OCI-LY3 (cell line): Measurements from ENCODE around the gene MUC12.
"Not testable (repeated sequence)": the region's sequence is repeated elsewhere in the genome, so short reads cannot be mapped to it uniquely, and the experiment has no call there.

Experiments
- H2AFZ ChIP-seq: fragments of 200-600, 300-600 bp; shearing (Covaris generic); 2 replicates; pipeline ENCODE4 v1.6.0; 2014; ENCODE audit warnings: antibody characterized with exemption, low read depth, low read length
- H3K27ac ChIP-seq: fragments of 200-600, 300-600 bp; sonication (generic); 2 replicates; pipeline ENCODE4 v1.5.1; 2014; ENCODE audit warnings: mild to moderate bottlenecking, low read length, moderate library complexity, mixed read lengths
- H3K27me3 ChIP-seq: fragments of 200-600, 300-600 bp; sonication (generic); 2 replicates; pipeline ENCODE4 v1.6.1; 2014; ENCODE audit warnings: low read depth, low read length, mixed read lengths
- H3K36me3 ChIP-seq: fragments of 200-600, 300-600 bp; sonication (generic); replicated peaks from 2 replicates; pipeline ENCODE3; 2014; ENCODE audit warnings: low read depth, low read length, mixed read lengths
- H3K4me1 ChIP-seq: fragments of 300-600, 200-600 bp; sonication (generic); 2 replicates; pipeline ENCODE4 v1.6.1; 2014; ENCODE audit warnings: low read length, mixed read lengths
- H3K4me2 ChIP-seq: fragments of 200-600, 300-600 bp; sonication (generic); 2 replicates; pipeline ENCODE4 v1.6.1; 2014; ENCODE audit warnings: low read length, mixed read lengths
- H3K4me3 ChIP-seq: fragments of 300-600, 200-600 bp; sonication (generic); 2 replicates; pipeline ENCODE4 v1.5.1; 2014; ENCODE audit warnings: antibody characterized with exemption, mild to moderate bottlenecking, low read length, moderate library complexity
- H3K79me2 ChIP-seq: fragments of 300-600, 200-600 bp; shearing (Covaris generic); 2 replicates; pipeline ENCODE4 v1.6.1; 2014; ENCODE audit warnings: mild to moderate bottlenecking, low read length, mixed read lengths
- H3K9ac ChIP-seq: fragments of 300-600, 200-600 bp; shearing (Covaris generic); 2 replicates; pipeline ENCODE4 v1.6.0; 2014; ENCODE audit warnings: mild to moderate bottlenecking, low read length, moderate library complexity
- H3K9me3 ChIP-seq: fragments of 200-600, 300-600 bp; shearing (Covaris generic); 2 replicates; pipeline ENCODE4 v1.6.1; 2014; ENCODE audit warnings: low read length, mixed read lengths; ENCODE audit not compliant: insufficient read depth
- H4K20me1 ChIP-seq: fragments of 200-600, 300-600 bp; sonication (generic); 2 replicates; pipeline ENCODE4 v1.6.1; 2016; ENCODE audit warnings: low read length, mixed read lengths; ENCODE audit not compliant: insufficient read depth
- EZH2phosphoT487 ChIP-seq: fragments of 200-600 bp; shearing (Covaris generic); IDR thresholded peaks from 2 replicates; pipeline ENCODE4 v1.6.1; 2018; ENCODE audit warnings: antibody characterized with exemption, mixed run types, low read depth
- TF ChIP-seq, protein P1 (sequence below): fragments of 200-600, 300-600 bp; sonication (generic); IDR thresholded peaks from 2 replicates; pipeline ENCODE4 v1.5.1; 2014; ENCODE audit warnings: antibody characterized with exemption, low read length, low read depth

MUC12 gene, protein sequence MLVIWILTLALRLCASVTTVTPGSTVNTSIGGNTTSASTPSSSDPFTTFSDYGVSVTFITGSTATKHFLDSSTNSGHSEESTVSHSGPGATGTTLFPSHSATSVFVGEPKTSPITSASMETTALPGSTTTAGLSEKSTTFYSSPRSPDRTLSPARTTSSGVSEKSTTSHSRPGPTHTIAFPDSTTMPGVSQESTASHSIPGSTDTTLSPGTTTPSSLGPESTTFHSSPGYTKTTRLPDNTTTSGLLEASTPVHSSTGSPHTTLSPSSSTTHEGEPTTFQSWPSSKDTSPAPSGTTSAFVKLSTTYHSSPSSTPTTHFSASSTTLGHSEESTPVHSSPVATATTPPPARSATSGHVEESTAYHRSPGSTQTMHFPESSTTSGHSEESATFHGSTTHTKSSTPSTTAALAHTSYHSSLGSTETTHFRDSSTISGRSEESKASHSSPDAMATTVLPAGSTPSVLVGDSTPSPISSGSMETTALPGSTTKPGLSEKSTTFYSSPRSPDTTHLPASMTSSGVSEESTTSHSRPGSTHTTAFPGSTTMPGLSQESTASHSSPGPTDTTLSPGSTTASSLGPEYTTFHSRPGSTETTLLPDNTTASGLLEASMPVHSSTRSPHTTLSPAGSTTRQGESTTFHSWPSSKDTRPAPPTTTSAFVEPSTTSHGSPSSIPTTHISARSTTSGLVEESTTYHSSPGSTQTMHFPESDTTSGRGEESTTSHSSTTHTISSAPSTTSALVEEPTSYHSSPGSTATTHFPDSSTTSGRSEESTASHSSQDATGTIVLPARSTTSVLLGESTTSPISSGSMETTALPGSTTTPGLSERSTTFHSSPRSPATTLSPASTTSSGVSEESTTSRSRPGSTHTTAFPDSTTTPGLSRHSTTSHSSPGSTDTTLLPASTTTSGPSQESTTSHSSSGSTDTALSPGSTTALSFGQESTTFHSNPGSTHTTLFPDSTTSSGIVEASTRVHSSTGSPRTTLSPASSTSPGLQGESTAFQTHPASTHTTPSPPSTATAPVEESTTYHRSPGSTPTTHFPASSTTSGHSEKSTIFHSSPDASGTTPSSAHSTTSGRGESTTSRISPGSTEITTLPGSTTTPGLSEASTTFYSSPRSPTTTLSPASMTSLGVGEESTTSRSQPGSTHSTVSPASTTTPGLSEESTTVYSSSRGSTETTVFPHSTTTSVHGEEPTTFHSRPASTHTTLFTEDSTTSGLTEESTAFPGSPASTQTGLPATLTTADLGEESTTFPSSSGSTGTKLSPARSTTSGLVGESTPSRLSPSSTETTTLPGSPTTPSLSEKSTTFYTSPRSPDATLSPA (N-terminal part only)

DNA sequence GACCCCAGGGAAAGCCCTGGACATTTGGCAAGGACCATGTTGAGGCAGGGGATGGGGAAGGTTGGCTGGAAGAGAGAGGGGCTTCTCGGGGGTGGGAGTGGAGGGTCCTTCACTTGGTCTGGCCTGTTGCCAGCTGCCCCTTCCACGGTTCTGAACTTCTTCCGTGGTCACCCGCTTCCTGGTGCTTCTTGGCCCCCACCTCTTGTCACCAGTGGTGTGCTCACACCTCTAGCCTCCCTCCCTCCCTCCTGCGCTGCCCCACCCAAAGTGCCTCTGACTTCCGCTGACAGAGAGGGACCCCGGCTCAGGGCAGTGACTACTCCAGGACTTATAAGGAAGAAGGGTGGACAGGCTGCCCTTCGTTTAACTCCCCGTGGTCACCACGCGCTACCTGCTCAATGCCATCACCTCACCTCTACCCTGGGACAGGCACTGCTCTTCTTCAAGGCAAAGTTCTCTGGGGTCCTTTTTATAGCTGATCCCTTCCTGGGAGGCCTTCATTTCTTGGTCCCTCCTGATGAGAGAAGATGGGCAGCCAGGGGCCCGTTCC is at the start of gene MUC12:
Gene MUC12 (plus strand): TSS at position 500 of the 550 bp plus-strand sequence. CDS start 58 bp downstream, outside the sequence.
- TF ChIP-seq, protein P1, sequence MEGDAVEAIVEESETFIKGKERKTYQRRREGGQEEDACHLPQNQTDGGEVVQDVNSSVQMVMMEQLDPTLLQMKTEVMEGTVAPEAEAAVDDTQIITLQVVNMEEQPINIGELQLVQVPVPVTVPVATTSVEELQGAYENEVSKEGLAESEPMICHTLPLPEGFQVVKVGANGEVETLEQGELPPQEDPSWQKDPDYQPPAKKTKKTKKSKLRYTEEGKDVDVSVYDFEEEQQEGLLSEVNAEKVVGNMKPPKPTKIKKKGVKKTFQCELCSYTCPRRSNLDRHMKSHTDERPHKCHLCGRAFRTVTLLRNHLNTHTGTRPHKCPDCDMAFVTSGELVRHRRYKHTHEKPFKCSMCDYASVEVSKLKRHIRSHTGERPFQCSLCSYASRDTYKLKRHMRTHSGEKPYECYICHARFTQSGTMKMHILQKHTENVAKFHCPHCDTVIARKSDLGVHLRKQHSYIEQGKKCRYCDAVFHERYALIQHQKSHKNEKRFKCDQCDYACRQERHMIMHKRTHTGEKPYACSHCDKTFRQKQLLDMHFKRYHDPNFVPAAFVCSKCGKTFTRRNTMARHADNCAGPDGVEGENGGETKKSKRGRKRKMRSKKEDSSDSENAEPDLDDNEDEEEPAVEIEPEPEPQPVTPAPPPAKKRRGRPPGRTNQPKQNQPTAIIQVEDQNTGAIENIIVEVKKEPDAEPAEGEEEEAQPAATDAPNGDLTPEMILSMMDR = no peak
- no peak for TF ChIP-seq EZH2phosphoT487
- no peak within 1 kb of the TSS for H3K4me3 ChIP-seq
- H3K79me2 ChIP-seq = no peaks in the 10 kb centered on the region
- H3K9ac ChIP-seq = no peak within 1 kb of the TSS
- H3K4me1 ChIP-seq = no peaks in the 10 kb centered on the region
- no peaks in the 10 kb centered on the region for H4K20me1 ChIP-seq
- H3K4me2 ChIP-seq = no peak within 1 kb of the TSS
- no peaks in the 10 kb centered on the region for H3K9me3 ChIP-seq
- no peak within 1 kb of the TSS for H2AFZ ChIP-seq
- no peak within 1 kb of the TSS for H3K27ac ChIP-seq
- H3K36me3 ChIP-seq = no peaks in the 10 kb centered on the region
- H3K27me3 ChIP-seq = peaks cover 18% of the 10 kb centered on the region

DNA sequence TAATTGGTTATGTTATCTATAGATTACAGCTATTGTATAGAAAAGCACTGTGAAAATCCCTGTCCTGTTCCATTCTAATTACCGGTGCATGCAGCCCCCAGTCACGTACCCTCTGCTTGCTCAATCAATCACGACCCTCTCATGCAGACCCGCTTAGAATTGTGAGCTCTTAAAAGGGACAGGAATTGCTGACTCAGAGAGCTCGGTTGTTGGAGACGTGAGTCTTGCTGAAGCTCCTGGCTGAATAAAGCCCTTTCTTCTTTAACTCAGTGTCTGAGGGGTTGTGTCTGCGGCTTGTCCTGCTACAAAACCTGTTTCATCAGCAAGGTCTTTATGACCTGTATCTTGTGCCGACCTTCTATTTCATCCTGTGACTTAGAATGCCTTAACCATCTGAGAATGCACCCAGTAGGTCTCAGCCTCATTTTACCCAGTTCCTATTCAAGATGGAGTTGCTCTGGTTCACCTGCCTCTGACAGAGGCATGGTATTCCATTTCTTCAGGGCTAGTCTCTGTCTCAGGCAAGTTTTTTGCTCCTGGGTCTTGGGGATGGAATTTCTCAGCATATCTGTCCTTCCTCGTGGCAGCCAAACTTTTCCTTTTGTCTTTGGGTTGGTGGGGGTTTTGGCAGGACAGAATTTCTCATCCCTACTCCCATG is 49.5 kb upstream of the MUC12 start:
- not testable (repeated sequence) for H3K9ac ChIP-seq, H3K4me2 ChIP-seq

DNA sequence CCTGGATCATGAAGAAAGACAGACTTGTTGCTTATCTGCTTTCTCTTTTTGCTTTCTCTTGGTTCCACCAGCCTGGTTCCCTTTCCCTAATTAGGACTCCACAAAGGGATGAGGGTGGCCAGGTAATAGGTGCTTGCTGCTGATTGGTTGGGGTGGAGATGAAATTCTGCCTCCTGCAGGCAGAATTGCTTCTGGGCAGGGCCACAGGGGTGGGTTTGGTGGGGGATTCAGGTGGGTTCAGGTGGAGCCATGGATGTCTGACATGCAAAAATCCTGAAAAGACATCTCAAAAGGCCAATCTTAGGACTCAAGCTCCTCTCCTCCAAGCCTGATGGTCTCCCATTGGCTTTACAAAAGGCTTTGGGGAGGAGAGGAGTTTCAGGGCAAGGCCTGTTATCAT is 48.3 kb upstream of the MUC12 start:
- Histone ChIP-seq H3K79me2 (no peaks in the 10 kb centered on the region), H3K4me1 (peaks cover 8% of the 10 kb centered on the region), H3K9me3 (no peaks in the 10 kb centered on the region), H3K4me2 (no peak overlapping the region), H3K27ac (no peak overlapping the region), H3K36me3 (no peaks in the 10 kb centered on the region), H4K20me1 (no peaks in the 10 kb centered on the region), H3K9ac (no peak overlapping the region), H3K27me3 (peaks cover 6% of the 10 kb centered on the region; the same call in 1 of the 2 replicates), H2AFZ (no peak overlapping the region), H3K4me3 (no peak overlapping the region)
- TF ChIP-seq, protein P1 = no peak
- no peak for TF ChIP-seq EZH2phosphoT487

More for the DNA sequence above, 49.5 kb upstream of the MUC12 start:
- not testable (repeated sequence) for H3K4me1 ChIP-seq, H3K27me3 ChIP-seq, H2AFZ ChIP-seq, H3K4me3 ChIP-seq, H3K36me3 ChIP-seq, H4K20me1 ChIP-seq, H3K27ac ChIP-seq, H3K9me3 ChIP-seq, H3K79me2 ChIP-seq

DNA sequence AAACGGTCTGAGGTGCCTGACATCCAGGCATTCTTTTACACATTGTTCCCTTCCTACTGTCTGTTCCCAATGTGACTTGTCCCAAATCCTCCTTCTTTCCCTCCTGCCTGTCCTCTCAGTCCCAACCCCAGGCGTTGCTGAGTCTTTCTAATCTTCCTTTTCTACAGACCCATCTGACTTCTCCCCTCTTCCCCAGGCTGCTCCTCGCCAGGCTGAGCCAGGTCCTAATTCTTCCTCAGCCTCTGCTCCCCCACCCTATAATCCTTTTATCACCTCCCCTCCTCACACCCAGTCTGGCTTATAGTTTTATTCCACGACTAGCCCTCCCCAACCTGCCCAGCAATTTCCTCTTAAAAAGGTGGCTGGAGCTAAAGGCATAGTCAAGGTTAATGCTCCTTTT is 45.7 kb upstream of the MUC12 start:
- not testable (repeated sequence) for H3K4me2 ChIP-seq, H3K9ac ChIP-seq, H3K36me3 ChIP-seq, H3K27me3 ChIP-seq, H3K4me3 ChIP-seq, H3K27ac ChIP-seq, H2AFZ ChIP-seq, H4K20me1 ChIP-seq, H3K4me1 ChIP-seq, H3K9me3 ChIP-seq, H3K79me2 ChIP-seq
